CD4-positive, alpha-beta memory T cell (primary cell): Measurements from ENCODE around the gene PLEKHA6. TPM values are rescaled to one million over a fixed set of nuclear protein-coding genes. Genes with fewer than 3 reads are reported as not detected.
"Not testable (repeated sequence)": the region's sequence is repeated elsewhere in the genome, so short reads cannot be mapped to it uniquely, and the experiment has no call there.

Source experiments
- CTCF ChIA-PET: fragments of 350-600 bp; sonication (Branson Sonifier 250); formaldehyde crosslinking; loops from one replicate; lab custom pipeline; 2021; ENCODE audit warnings: inconsistent platforms; ENCODE audit not compliant: partially characterized antibody; lab: Charles Lee
- POLR2A ChIA-PET: fragments of 350-600 bp; sonication (Branson Sonifier 250); formaldehyde crosslinking; loops from one replicate; lab custom pipeline; 2021; ENCODE audit not compliant: partially characterized antibody; lab: Charles Lee
- DNase-seq, 5 donors: peaks; one replicate each; pipeline versions ENCODE4 v3.0.0 to v3.0.0-alpha.2; 2020 to 2022; ENCODE audit warnings: mixed read lengths in 1 of 5
- H3K27ac ChIP-seq: one replicate; pipeline ENCODE4 v1.7.0; 2013; ENCODE audit warnings: low read depth, low read length
- H3K27me3 ChIP-seq: 2 replicates; pipeline ENCODE4 v1.7.0; 2013; ENCODE audit warnings: mild to moderate bottlenecking, low read length, moderate library complexity; ENCODE audit not compliant: insufficient read depth
- H3K36me3 ChIP-seq: 2 replicates; pipeline ENCODE4 v1.7.0; 2013; ENCODE audit warnings: mild to moderate bottlenecking, low read length, moderate library complexity; ENCODE audit not compliant: insufficient read depth
- H3K4me1 ChIP-seq: 2 replicates; pipeline ENCODE4 v1.7.0; 2013; ENCODE audit warnings: mild to moderate bottlenecking, low read length, moderate library complexity; ENCODE audit not compliant: insufficient read depth
- H3K4me3 ChIP-seq, 2 donors: one replicate each; pipeline ENCODE4 v1.7.0; 2013; ENCODE audit warnings: low read length in 2 of 2, mild to moderate bottlenecking in 1 of 2
- H3K9me3 ChIP-seq, 2 donors: one replicate each; pipeline ENCODE4 v1.7.0; 2013; ENCODE audit warnings: low read length in 2 of 2, control low read depth in 1 of 2; ENCODE audit not compliant: control insufficient read depth in 1 of 2
- H3K27ac Mint-ChIP-seq, 7 donors: one replicate each; pipeline ENCODE4 v1.8.0; 2020 to 2021; ENCODE audit warnings: mixed read lengths in 7 of 7, mild to moderate bottlenecking in 6 of 7, inconsistent platforms in 3 of 7, moderate library complexity in 3 of 7
- H3K27me3 Mint-ChIP-seq, 2 donors: one replicate each; pipeline ENCODE4 v1.8.0; 2020 to 2021; ENCODE audit warnings: mixed read lengths in 2 of 2
- H3K36me3 Mint-ChIP-seq, 2 donors: one replicate each; pipeline ENCODE4 v1.8.0; 2020 to 2021; ENCODE audit warnings: mixed read lengths in 2 of 2, inconsistent platforms in 1 of 2, mild to moderate bottlenecking in 1 of 2
- H3K4me1 Mint-ChIP-seq, 4 donors: one replicate each; pipeline ENCODE4 v1.8.0; 2020 to 2021; ENCODE audit warnings: mixed read lengths in 4 of 4, mild to moderate bottlenecking in 1 of 4
- H3K4me3 Mint-ChIP-seq, 8 donors: one replicate each; pipeline ENCODE4 v1.8.0; 2020 to 2021; ENCODE audit warnings: mixed read lengths in 8 of 8, mild to moderate bottlenecking in 7 of 8, moderate library complexity in 6 of 8, inconsistent platforms in 3 of 8
- H3K9me3 Mint-ChIP-seq, 8 donors: one replicate each; pipeline ENCODE4 v1.8.0; 2020 to 2021; ENCODE audit warnings: mixed read lengths in 8 of 8, mild to moderate bottlenecking in 5 of 8, inconsistent platforms in 3 of 8, moderate library complexity in 1 of 8
- intact Hi-C: fragments of 100-400 bp; cut with micrococcal nuclease; formaldehyde crosslinking; loops from one replicate; pipeline ENCODE4 v1.15.1; 2023
- polyA plus RNA-seq, 2 donors: library from polyadenylated mRNA; unstranded; fragments of 300-500 nt; fragmentation: Illumina TruSeq; gene quantifications; one replicate each; pipeline ENCODE4 v1.2.3, GENCODE V29; 2021
- total RNA-seq, 2 experiments: library from RNA; stranded (reverse); gene quantifications; one replicate each; pipeline ENCODE4 v1.2.3, GENCODE V29; 2021

PLEKHA6 gene
- total and polyA plus RNA-seq, 4 experiments from 2014 or later, result 0.15 to 0.89 (median 0.52) TPM; not detected in 1

- CTCF ChIA-PET, result no interaction called here
- Histone ChIP-seq H3K4me1 (no peaks in the 10 kb centered on the region), H3K4me3 (no peak overlapping the region), H3K27me3 (no peaks in the 10 kb centered on the region), H3K27ac (no peak overlapping the region), H3K36me3 (no peaks in the 10 kb centered on the region), H3K9me3 (no peaks in the 10 kb centered on the region)
- no peak for DNase-seq
- intact Hi-C loops, result no loop called here
- H3K36me3 Mint-ChIP-seq, result no peaks in the 10 kb centered on the region
- H3K4me1 Mint-ChIP-seq, result no peaks in the 10 kb centered on the region
- POLR2A ChIA-PET, result no interaction called here
- H3K4me3 Mint-ChIP-seq, result no peak overlapping the region
- no peaks in the 10 kb centered on the region for H3K9me3 Mint-ChIP-seq
- peaks cover 4 to 9% of the 10 kb centered on the region in 2 donors for H3K27me3 Mint-ChIP-seq
- no peak overlapping the region for H3K27ac Mint-ChIP-seq
Measured at GRCh38 chr1:204241914-204242313, 117.8 kb downstream of the PLEKHA6 start.

DNA sequence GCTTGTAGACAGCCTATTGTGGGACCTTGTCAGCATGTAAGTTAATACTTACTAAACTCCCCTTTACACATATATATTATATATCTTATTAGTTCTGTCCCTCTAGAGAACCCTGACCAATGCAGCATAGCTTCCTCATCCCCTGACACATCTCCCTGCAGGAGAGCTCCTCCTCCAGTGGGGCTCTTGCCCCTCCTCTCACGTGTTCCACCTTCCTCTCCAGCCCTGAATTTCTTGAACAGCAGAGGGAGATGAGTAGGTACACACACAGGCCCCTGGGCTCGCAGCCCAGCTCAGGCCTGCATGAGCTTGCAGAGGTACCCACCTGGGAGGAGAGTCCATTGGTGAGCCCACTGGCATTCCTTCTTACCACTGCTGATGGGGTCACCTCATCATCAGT is 118.7 kb downstream of the PLEKHA6 start:
- Mint-ChIP-seq H3K36me3 (no peaks in the 10 kb centered on the region), H3K4me3 (no peak overlapping the region), H3K4me1 (no peaks in the 10 kb centered on the region), H3K27me3 (peaks cover 0 to 5% of the 10 kb centered on the region in 2 donors), H3K9me3 (peaks cover 0 to 4% (median under 1%) of the 10 kb centered on the region in 8 donors), H3K27ac (peak overlapping the region in 1 of 7 donors; percentile 36)
- intact Hi-C loops, result no loop called here
- DNase-seq, result no peak
- POLR2A ChIA-PET, result no interaction called here
- CTCF ChIA-PET, result no interaction called here
- no peak overlapping the region for H3K4me3 ChIP-seq
- H3K9me3 ChIP-seq, result no peaks in the 10 kb centered on the region
- H3K27ac ChIP-seq, result no peak overlapping the region
- H3K27me3 ChIP-seq, result no peaks in the 10 kb centered on the region
- H3K4me1 ChIP-seq, result no peaks in the 10 kb centered on the region
- H3K36me3 ChIP-seq, result no peaks in the 10 kb centered on the region

- H3K27me3 Mint-ChIP-seq, result peaks cover 0 to 4% of the 10 kb centered on the region in 2 donors
- H3K9me3 Mint-ChIP-seq, result peaks cover 0 to 5% (median 1%) of the 10 kb centered on the region in 8 donors
- no peaks in the 10 kb centered on the region for H3K9me3 ChIP-seq
- no peaks in the 10 kb centered on the region for H3K36me3 Mint-ChIP-seq
- H3K27ac ChIP-seq, result no peak overlapping the region
- no peak overlapping the region for H3K4me3 ChIP-seq
- ChIA-PET CTCF (no interaction called here), POLR2A (no interaction called here)
- H3K27ac Mint-ChIP-seq, result no peak overlapping the region
- no peaks in the 10 kb centered on the region for H3K4me1 ChIP-seq
- no peaks in the 10 kb centered on the region for H3K36me3 ChIP-seq
- no peaks in the 10 kb centered on the region for H3K27me3 ChIP-seq
- no peak overlapping the region for H3K4me3 Mint-ChIP-seq
- DNase-seq, result no peak
- intact Hi-C loops, result no loop called here
- no peaks in the 10 kb centered on the region for H3K4me1 Mint-ChIP-seq
Measured at GRCh38 chr1:204240233-204240632, 119.5 kb downstream of the PLEKHA6 start.

GRCh38 chr1:204239401-204239800 is 120.3 kb downstream of the PLEKHA6 start:
- H3K36me3 ChIP-seq, POLR2A ChIA-PET, DNase-seq, H3K4me3 Mint-ChIP-seq, H3K9me3 Mint-ChIP-seq, H3K4me3 ChIP-seq, H3K4me1 ChIP-seq, intact Hi-C loops, H3K27me3 Mint-ChIP-seq, H3K36me3 Mint-ChIP-seq, H3K4me1 Mint-ChIP-seq, H3K9me3 ChIP-seq, CTCF ChIA-PET, H3K27ac ChIP-seq, H3K27me3 ChIP-seq, H3K27ac Mint-ChIP-seq: not testable (repeated sequence)

GRCh38 chr1:204238520-204238919 is 121.2 kb downstream of the PLEKHA6 start:
- intact Hi-C loops, DNase-seq: not testable (repeated sequence)

GRCh38 chr1:204237515-204237914 is 122.2 kb downstream of the PLEKHA6 start:
- H3K9me3 Mint-ChIP-seq, H3K4me3 ChIP-seq, POLR2A ChIA-PET, H3K27me3 ChIP-seq, H3K4me3 Mint-ChIP-seq, H3K27me3 Mint-ChIP-seq, intact Hi-C loops, H3K4me1 ChIP-seq, H3K36me3 Mint-ChIP-seq, H3K27ac ChIP-seq, DNase-seq, H3K4me1 Mint-ChIP-seq, H3K9me3 ChIP-seq, H3K36me3 ChIP-seq, CTCF ChIA-PET, H3K27ac Mint-ChIP-seq: not testable (repeated sequence)

More at GRCh38 chr1:204238520-204238919, 121.2 kb downstream of the PLEKHA6 start:
- POLR2A ChIA-PET, H3K27ac ChIP-seq, H3K27me3 ChIP-seq, H3K27me3 Mint-ChIP-seq, H3K9me3 Mint-ChIP-seq, H3K27ac Mint-ChIP-seq, H3K4me1 ChIP-seq, H3K4me3 ChIP-seq, CTCF ChIA-PET, H3K4me3 Mint-ChIP-seq, H3K36me3 ChIP-seq, H3K4me1 Mint-ChIP-seq, H3K9me3 ChIP-seq, H3K36me3 Mint-ChIP-seq: not testable (repeated sequence)

DNA sequence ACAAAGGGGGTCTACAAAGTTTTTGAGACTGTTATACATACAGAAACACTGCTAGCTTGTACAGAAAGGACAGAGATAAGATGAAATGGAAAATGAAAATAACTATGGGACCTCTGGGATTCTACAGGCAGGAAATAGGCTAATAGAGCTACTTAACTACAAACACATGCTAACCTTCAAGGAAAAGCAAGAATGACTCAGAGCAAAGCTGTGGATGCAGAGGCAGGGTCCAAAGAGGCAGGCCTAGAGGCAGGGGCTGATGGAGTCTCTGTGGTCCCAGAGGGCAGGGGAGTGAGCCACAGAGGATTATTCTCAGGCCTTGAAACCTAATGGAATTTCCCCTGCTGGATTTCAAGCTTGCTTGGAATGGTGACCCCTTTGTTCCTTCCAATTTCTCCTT is 127.2 kb downstream of the PLEKHA6 start:
- H3K27me3 ChIP-seq, result no peaks in the 10 kb centered on the region
- H3K27ac Mint-ChIP-seq, result peak overlapping the region in 1 of 7 donors; percentile 2
- H3K9me3 Mint-ChIP-seq, result peaks cover 0 to 5% (median 1%) of the 10 kb centered on the region in 8 donors
- H3K4me1 ChIP-seq, result no peaks in the 10 kb centered on the region
- no peak overlapping the region for H3K4me3 Mint-ChIP-seq
- intact Hi-C loops, result no loop called here
- DNase-seq, result no peak
- H3K36me3 Mint-ChIP-seq, result no peaks in the 10 kb centered on the region
- H3K27me3 Mint-ChIP-seq, result peaks cover 1 to 5% of the 10 kb centered on the region in 2 donors
- no peaks in the 10 kb centered on the region for H3K9me3 ChIP-seq
- no peaks in the 10 kb centered on the region for H3K4me1 Mint-ChIP-seq
- ChIA-PET POLR2A (no interaction called here), CTCF (no interaction called here)
- H3K4me3 ChIP-seq, result no peak overlapping the region
- H3K36me3 ChIP-seq, result no peaks in the 10 kb centered on the region
- no peak overlapping the region for H3K27ac ChIP-seq

DNA sequence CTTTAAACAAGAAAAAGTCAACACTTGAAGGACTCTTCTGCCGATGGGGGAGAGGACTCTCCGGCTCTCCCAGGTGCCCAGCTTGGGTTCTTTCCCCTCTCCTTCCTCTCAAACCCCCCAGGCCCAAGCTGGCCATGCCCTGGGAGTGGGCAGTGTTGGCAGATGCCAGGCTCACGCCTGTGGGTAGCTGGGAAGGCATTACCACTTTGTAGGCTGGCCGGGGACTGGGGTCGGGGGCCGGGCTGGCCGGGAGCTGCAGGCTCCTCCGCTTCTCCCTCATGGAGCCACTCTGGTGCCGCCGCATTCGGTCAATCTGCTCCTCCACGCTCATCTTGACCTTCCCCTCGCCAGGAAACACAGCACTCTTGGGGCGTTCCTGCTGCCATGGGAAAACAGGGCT is 129.5 kb downstream of the PLEKHA6 start:
- Mint-ChIP-seq H3K4me3 (no peak overlapping the region), H3K36me3 (no peaks in the 10 kb centered on the region), H3K4me1 (no peaks in the 10 kb centered on the region), H3K27ac (no peak overlapping the region), H3K9me3 (no peaks in the 10 kb centered on the region), H3K27me3 (peaks cover 2 to 5% of the 10 kb centered on the region in 2 donors)
- Histone ChIP-seq H3K4me1 (no peaks in the 10 kb centered on the region), H3K27ac (no peak overlapping the region), H3K4me3 (no peak overlapping the region), H3K27me3 (no peaks in the 10 kb centered on the region), H3K9me3 (no peaks in the 10 kb centered on the region), H3K36me3 (no peaks in the 10 kb centered on the region)
- intact Hi-C loops, result no loop called here
- ChIA-PET POLR2A (no interaction called here), CTCF (no interaction called here)
- no peak for DNase-seq
